ENCODE measurements around the gene MARK1. TPM values are rescaled to one million over a fixed set of nuclear protein-coding genes. Genes with fewer than 3 reads are reported as not detected.

MARK1 gene
- total RNA-seq, 1 donor from 2014 or later: 6.1 TPM

DNA sequence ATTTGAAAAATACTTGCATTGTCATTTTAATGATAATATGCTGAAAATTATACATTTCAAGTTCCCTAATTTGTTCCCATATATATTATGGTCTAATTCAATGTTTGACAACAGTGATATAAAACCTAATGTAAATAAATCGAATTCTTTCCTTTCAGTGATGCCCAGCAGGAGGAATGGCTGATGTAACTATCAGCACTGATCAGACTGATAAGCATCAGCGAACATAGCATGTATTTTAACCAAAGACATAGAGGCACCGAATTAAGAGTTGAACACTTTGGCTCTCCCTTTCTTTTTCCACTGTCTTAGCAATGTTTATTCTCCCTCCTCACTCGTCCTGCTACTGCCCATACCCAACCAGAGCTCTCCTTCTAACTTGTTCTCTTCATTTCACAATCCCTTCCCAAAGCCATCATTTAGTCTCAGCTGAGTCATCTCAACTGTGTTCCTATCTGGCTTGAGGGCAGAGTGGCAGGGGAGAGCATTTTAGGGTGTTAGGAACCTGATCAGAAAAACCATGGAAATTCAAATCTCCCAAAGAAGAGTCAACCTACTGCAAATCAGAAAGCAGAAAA is 103.4 kb downstream of the MARK1 start:
- Histone ChIP-seq H3K27me3 (ENCODE audit: control insufficient read depth, insufficient read depth, low read length) (no peaks in the 10 kb centered on the region), H3K4me3 (ENCODE audit: low read depth, low read length) (no peak overlapping the region), H3K36me3 (ENCODE audit: control insufficient read depth, insufficient read depth, low read length) (no peaks in the 10 kb centered on the region)
- DNase-seq (ENCODE audit: low read depth): no peak
- TF ChIP-seq, protein P1, sequence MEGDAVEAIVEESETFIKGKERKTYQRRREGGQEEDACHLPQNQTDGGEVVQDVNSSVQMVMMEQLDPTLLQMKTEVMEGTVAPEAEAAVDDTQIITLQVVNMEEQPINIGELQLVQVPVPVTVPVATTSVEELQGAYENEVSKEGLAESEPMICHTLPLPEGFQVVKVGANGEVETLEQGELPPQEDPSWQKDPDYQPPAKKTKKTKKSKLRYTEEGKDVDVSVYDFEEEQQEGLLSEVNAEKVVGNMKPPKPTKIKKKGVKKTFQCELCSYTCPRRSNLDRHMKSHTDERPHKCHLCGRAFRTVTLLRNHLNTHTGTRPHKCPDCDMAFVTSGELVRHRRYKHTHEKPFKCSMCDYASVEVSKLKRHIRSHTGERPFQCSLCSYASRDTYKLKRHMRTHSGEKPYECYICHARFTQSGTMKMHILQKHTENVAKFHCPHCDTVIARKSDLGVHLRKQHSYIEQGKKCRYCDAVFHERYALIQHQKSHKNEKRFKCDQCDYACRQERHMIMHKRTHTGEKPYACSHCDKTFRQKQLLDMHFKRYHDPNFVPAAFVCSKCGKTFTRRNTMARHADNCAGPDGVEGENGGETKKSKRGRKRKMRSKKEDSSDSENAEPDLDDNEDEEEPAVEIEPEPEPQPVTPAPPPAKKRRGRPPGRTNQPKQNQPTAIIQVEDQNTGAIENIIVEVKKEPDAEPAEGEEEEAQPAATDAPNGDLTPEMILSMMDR (IDR thresholded peaks at IDR 0.05; ENCODE audit: insufficient read depth, low read length, poor library complexity, severe bottlenecking): no peak

DNA sequence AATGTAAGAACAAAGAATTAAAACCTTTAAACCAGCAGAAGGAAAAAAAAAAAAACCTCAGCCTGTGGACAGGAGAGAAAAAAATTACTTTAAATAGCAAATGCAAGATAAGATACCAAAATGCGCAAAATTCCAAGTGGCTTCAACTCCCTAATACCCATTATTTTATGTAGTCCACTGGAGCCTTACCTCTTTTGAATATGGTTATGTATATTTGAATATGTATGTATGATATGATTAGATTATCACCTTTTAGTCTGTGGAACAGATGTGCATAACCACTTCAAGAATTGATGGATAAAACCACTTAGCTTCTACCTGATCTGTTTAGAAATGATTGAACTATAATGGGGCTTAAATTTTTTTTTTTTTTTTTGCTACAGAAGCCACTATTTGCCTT is 109.8 kb downstream of the MARK1 start:
- TF ChIP-seq, protein P1 (IDR thresholded peaks at IDR 0.05; ENCODE audit: insufficient read depth, low read length, poor library complexity, severe bottlenecking): no peak
- no peak for DNase-seq (ENCODE audit: low read depth)
- Histone ChIP-seq H3K4me3 (ENCODE audit: low read depth, low read length) (no peak overlapping the region), H3K36me3 (ENCODE audit: control insufficient read depth, insufficient read depth, low read length) (no peaks in the 10 kb centered on the region), H3K27me3 (ENCODE audit: control insufficient read depth, insufficient read depth, low read length) (no peaks in the 10 kb centered on the region)

DNA sequence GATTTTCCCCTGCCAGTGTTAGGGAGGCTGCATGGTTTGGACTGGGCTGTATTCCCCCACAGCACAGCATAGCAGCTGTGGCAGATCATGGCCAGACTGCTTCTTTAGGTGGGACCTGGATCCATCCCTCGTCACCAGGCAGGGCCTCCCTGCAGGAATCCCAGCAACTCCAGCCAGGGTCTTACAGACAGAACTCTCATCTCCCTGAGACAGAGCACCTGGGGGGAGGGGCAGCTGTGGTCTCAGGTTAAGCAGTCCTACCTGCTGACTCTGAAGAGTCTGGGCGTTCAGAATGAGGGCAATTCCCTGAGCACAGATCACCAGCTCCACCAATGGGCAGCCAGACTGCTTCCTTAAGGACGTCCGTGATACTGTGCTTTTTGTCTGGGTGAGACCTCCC is 114.3 kb downstream of the MARK1 start:
- no peaks in the 10 kb centered on the region for H3K36me3 ChIP-seq (ENCODE audit: control insufficient read depth, insufficient read depth, low read length)
- TF ChIP-seq, protein P1 (IDR thresholded peaks at IDR 0.05; ENCODE audit: insufficient read depth, low read length, poor library complexity, severe bottlenecking): no peak
- no peak for DNase-seq (ENCODE audit: low read depth)
- no peaks in the 10 kb centered on the region for H3K27me3 ChIP-seq (ENCODE audit: control insufficient read depth, insufficient read depth, low read length)
- H3K4me3 ChIP-seq (ENCODE audit: low read depth, low read length): no peak overlapping the region

DNA sequence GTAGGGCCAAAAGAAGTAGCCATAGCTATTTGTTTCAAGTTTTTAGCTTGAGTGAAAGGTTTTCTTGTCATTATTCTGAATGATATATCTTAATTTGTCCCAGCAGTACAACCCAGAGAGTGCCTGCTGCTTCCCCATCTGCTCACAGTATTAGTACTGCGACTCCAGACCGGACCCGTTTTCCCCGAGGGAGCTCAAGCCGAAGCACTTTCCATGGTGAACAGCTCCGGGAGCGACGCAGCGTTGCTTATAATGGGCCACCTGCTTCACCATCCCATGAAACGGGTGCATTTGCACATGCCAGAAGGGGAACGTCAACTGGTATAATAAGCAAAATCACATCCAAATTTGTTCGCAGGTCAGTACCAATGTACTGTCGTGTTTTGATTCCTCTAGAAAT is 125.1 kb downstream of the MARK1 start:
- TF ChIP-seq, protein P1 (IDR thresholded peaks at IDR 0.05; ENCODE audit: insufficient read depth, low read length, poor library complexity, severe bottlenecking): no peak

DNA sequence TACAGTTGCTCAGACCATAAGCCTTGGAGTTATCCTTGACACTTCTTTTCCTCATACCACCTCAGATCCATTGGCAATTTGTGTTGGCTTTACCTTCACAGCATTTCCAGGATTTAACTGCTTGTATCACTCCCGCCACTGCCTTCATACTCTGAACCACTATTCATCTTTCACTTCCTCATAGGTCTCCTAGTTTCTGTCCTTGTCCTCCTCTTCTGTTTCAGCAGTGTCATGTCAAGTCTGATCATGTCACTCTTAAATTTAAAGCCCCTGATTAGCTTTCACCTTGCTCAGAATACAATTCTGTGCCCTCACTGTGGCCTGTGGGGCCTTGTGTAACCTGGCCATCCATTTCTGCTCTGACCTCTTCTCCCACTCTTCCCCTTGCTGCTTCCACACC is 127.6 kb downstream of the MARK1 start:
- H3K27me3 ChIP-seq (ENCODE audit: control insufficient read depth, insufficient read depth, low read length): no peaks in the 10 kb centered on the region
- no peak for DNase-seq (ENCODE audit: low read depth)
- H3K36me3 ChIP-seq (ENCODE audit: control insufficient read depth, insufficient read depth, low read length): no peaks in the 10 kb centered on the region
- no peak overlapping the region for H3K4me3 ChIP-seq (ENCODE audit: low read depth, low read length)
- TF ChIP-seq, protein P1 (IDR thresholded peaks at IDR 0.05; ENCODE audit: insufficient read depth, low read length, poor library complexity, severe bottlenecking): no peak

More for the DNA sequence above, 125.1 kb downstream of the MARK1 start:
- H3K36me3 ChIP-seq (ENCODE audit: control insufficient read depth, insufficient read depth, low read length): no peaks in the 10 kb centered on the region
- no peaks in the 10 kb centered on the region for H3K27me3 ChIP-seq (ENCODE audit: control insufficient read depth, insufficient read depth, low read length)
- H3K4me3 ChIP-seq (ENCODE audit: low read depth, low read length): no peak overlapping the region
- DNase-seq (ENCODE audit: low read depth): no peak
